Right ventricle myocardium inferior (tissue), 1 donor: ENCODE results near the gene LRRC56. TPM values are rescaled to one million over a fixed set of nuclear protein-coding genes. Genes with fewer than 3 reads are reported as not detected.

ENCODE experiments used
- ATAC-seq: fragments of 200-7000 bp; cut with Tn5 transposase; one replicate; pipeline ENCODE4 v1.9.1; 2020; ENCODE audit warnings: mild to moderate bottlenecking, moderate library complexity
- DNase-seq: peaks from one replicate; pipeline ENCODE4 v3.0.0; 2021; ENCODE audit errors: missing footprints
- intact Hi-C: fragments of 100-400 bp; cut with DNase I; formaldehyde crosslinking; loops from one replicate; pipeline ENCODE4 v1.11.0; 2022
- total RNA-seq: library from RNA; stranded (reverse); fragmentation: NEBNext Ultra II Directional; extraction: Animal tissue kit (Norgen Biotek cat#: 25700); gene quantifications from one replicate; pipeline ENCODE4 v1.2.1, GENCODE V29; 2021
- donor health status: DM: no; HTN: yes; CAD: no; lungs with severe emphysema.

The LRRC56 gene
- total RNA-seq, 1 donor from 2014 or later, result 0.16 TPM

- intact Hi-C loops, result loop anchor here (5.0 kb wide), 1 partner anchor 35 kb away; no protein-coding TSS in a partner anchor
- ATAC-seq (no peak), DNase-seq (no peak)
Observed at GRCh38 chr11:577611-577894, 40.2 kb downstream of the LRRC56 start.

DNA sequence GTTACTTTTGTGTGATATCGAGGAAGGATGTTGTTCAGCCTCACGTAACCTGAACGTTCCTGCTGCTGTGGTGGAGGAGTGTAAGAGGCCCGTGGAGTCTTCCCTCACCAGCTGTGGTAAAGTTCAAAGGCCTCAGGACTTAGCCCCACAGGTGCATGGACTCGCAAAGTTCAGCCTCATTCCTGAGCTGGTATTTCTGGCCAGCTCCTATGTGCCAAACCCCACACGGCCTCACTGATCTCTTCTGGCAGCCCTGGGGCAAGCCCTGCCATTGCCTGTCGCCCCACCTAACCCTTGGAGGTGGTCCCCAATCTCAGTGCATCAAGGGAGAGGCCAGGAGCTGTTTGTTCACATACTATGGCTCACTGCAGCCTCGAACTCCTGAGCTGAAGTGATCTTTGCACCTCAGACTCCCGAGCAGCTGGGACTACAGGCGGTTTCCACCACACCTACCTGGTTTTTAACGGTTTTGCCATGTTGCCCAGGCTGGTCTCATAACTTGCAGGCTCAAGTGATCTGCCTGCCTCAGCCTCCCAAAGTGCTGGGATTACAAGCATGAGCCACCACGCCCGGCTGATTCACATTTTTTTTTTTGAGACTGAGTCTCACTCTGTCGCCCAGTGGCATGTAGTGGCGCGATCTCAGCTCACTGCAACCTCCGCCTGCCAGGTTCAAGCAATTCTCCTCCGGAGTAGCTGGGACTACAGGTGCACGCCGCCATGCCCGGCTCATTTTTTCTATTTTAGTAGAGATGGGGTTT, 41.1 kb downstream of the LRRC56 start:
- DNase-seq (no peak), ATAC-seq (no peak)
- intact Hi-C loops, result loop anchor here (5.0 kb wide), 1 partner anchor 34 kb away; no protein-coding TSS in a partner anchor

GRCh38 chr11:579830-580601, 42.7 kb downstream of the LRRC56 start:
- no peak for DNase-seq
- intact Hi-C loops, result loop anchor here (5.0 kb wide), 1 partner anchor 32 kb away; no protein-coding TSS in a partner anchor
- no peak for ATAC-seq

DNA sequence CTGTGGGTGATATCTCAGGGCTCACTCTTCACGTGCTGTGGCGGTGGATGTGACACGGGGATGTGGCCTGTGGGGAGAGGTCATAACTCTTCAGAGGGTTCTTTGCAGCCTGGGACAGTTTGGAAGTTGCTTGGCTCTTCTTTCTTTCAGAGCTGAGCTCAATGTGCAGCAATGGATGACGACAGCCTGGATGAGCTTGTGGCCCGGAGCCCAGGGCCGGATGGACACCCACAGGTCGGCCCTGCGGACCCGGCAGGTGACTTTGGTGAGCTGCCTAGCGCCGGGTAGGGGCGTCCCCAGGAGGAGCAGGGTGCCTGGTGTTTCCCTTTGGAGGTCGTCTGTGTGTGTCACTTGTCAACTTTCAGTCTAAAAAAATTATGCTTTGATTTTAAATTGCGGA, 44.0 kb downstream of the LRRC56 start:
- ATAC-seq (no peak), DNase-seq (no peak)
- intact Hi-C loops, result no loop called here

DNA sequence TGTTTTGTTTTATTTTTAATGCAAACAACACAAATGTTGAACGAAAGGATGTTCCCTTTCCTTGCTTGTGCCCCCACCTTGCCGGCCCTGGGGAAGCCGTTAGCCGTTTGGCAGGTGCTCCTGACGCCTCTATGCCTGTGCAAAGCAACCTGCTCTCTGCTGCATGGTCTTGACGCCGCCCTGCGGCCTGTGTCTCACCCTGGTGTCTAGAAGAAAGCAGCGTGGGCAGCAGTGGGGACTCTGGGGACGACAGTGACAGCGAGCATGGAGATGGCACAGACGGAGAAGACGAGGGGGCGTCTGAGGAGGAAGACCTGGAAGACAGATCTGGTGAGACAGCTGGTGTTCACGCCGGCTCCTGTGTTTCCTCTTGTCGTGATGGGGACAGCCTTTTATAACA, 44.4 kb downstream of the LRRC56 start:
- intact Hi-C loops, result no loop called here
- no peak for ATAC-seq
- DNase-seq, result no peak

GRCh38 chr11:584287-584686, 47.0 kb downstream of the LRRC56 start:
- ATAC-seq (no peak), DNase-seq (no peak)
- intact Hi-C loops, result no loop called here

DNA sequence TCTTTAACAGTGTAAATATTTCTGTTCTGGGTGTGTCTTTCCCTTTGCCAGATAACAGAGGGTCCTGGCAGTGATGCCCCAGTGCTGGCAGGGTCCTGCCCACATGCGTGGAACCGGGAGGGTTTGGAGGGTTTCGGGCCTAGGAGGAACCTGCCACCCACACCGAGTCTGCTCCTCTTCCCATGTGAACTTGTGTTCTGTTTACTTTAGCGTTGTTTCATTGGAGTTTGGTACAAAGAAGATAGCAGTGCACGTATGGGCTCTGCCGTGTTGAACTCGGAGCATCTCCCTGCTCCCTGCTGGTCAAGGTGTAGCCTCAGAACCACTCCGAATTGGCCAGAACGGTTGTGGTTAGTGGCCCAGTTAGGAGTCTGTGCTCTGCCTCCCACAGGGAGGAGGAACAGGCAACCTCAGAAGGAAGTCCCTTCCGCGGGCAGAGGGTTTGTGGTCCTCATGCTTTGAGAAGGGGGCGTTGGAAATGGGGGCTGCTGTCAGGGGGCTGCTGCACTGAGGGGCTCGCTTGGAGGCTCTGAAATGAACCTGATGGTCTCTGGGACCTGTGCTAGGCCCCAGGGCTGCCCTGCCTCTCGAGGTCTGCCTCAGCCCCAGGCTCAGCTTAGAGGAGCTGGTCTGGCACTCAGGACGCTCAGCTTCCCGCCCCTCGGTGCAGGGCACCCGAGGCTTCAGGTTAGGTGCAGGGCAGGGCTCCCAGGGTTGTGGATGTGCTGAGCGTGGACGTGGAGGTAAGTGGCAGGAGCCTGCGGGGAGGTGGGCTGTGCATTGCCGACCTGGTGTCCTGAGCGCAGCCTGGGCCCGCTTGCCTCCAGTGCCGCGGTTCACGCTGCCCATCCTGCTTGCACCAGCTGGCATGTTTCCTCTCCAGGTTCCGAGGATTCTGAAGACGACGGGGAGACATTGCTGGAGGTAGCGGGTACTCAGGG, 49.3 kb downstream of the LRRC56 start:
- no peak for DNase-seq
- intact Hi-C loops, result no loop called here
- ATAC-seq, result no peak

DNA sequence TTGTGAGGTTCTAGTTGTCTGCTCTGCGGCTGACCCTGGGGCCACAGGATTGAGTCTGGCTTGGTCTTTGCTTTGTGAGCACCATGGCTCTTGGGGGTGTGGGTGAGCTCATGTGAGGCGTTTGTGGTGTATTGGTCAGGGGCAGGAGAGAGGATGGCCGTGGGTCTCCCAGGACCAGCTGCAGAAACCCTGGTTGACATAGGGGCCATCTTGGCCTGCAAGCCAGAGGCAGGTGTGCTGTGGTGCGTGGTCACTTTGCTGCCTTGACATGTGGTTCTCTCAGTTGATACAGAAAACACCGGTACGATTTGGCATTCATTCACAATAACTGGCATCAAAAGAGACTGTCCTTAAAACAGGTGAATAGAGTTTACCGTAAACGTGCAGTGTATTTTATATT, 50.2 kb downstream of the LRRC56 start:
- DNase-seq (no peak), ATAC-seq (no peak)
- intact Hi-C loops, result no loop called here

DNA sequence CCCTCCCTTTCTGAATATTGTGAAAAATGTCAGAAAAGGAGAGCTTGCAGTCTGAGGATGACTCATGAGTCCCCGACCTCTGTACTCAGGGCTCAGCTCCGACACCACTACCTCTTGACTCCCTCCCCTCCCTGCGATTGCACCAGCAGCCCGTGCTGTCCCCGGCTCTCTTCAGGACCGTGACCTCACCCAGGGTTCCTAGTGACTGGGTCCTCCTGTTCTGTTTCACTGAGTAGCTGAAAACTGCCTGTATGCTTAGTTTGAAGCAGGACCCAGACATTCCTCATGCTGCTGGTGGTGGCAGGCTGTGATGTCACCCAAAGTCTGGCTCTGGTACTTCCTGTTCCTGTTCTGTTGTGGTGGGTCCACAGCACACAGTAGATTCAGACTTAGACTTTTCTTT, 50.7 kb downstream of the LRRC56 start:
- intact Hi-C loops, result no loop called here
- DNase-seq, result no peak
- no peak for ATAC-seq

DNA sequence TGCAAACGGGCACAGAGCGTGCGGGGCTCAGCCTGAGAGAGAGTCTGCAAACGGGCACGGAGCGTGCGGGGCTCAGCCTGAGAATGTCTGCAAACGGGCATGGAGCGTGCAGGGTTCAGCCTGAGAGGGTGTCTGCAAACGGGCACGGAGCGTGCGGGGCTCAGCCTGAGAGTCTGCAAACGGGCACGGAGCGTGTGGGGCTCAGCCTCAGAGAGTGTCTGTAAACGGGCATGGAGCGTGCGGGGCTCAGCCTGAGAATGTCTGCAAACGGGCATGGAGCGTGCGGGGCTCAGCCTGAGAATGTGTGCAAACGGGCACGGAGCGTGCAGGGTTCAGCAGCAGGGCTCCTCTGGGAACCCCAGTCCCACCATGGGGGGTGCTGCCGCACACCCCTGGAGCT, 52.5 kb downstream of the LRRC56 start:
- DNase-seq (no peak), ATAC-seq (no peak)
- intact Hi-C loops, result no loop called here

DNA sequence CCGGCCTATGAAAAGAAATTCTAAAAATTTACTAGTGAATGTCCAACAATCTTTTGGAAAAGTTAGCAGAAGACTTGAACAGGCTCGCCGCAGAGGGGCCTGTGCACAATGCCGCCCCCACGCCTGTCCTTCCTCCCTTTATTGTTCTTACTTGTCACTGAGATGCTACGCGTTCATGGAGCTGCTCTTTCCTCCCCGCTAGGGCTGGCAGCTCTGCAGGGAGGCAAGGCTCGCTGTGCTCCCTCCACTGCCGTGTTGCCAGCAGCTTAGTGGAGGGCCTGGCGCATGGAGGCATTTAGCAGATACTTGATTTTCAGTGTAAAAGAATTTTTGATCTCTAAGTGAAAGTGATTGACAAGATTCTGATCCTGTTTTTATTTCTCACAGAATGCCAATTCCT, 53.7 kb downstream of the LRRC56 start:
- intact Hi-C loops, result no loop called here
- ATAC-seq (no peak), DNase-seq (no peak)

DNA sequence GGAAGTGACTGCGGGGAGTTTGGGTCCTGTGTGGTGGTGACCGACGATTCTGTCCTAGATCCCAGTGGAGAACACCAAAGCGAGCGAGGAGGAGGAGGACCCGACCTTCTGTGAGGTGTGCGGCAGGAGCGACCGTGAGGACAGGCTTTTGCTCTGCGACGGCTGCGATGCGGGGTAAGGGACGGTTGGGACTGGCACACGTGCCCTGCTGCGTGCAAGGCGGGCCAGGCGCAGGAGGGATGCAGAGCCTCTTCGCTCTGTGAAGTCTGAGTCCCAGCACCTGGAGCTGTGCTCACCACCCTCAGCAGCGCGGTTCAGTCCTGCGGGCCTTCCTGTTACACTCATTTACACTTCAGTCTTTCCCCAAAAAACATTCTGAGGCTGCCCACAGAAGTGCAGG, 55.2 kb downstream of the LRRC56 start:
- DNase-seq (no peak), ATAC-seq (no peak)
- intact Hi-C loops, result no loop called here

GRCh38 chr11:592918-593317, 55.6 kb downstream of the LRRC56 start:
- ATAC-seq (no peak), DNase-seq (no peak)
- intact Hi-C loops, result no loop called here

GRCh38 chr11:593347-593746, 56.0 kb downstream of the LRRC56 start:
- intact Hi-C loops, result no loop called here
- ATAC-seq (no peak), DNase-seq (no peak)

GRCh38 chr11:595400-595799, 58.1 kb downstream of the LRRC56 start:
- DNase-seq (no peak), ATAC-seq (no peak)
- intact Hi-C loops, result no loop called here

DNA sequence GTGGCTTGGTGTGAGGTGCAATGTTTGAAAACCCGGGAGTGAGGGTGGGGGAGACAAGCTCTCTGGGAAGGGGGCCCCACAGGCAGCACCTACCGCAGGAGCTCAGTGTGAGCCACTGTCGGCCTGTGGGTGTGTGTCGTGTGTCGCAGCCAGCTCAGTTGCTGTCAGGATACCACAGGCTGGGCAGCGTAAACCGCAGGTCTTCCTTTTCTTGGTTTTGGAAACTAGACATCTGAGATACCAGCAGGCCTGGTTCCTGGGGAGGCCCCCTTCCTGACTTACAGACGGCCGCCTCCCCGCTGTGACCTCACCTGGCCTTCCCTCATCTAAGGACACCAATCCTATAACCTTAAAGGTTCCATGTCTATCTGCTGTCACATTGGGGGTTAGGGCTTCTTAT, 59.0 kb downstream of the LRRC56 start:
- intact Hi-C loops, result no loop called here
- ATAC-seq (no peak), DNase-seq (no peak)

DNA sequence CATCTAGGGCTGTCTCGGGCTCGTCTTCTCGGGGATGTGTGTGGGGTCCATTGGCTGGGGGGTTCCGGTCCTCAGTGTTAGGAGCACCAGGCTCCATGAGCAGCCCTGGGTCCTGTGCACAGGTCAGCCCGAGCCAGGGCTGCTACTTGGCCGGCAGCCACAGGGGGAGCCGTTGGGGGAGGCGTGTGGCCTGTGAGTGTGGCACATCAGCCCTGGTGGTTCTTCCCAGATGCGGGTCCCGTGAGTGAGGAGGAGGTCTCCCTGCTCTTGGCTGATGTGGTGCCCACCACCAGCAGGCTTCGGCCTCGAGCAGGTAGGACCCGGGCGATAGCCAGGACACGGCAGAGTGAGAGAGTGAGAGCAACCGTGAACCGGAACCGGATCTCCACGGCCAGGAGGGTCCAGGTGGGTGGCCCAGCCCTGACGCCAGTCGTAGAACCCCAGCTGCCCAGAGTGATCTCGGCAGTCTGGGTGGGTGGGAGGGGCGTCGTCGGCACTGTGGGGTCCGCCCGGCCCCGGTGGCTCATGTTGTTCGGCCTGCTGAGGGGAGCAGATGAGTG, 59.9 kb downstream of the LRRC56 start:
- DNase-seq (no peak), ATAC-seq (no peak)
- intact Hi-C loops, result no loop called here

DNA sequence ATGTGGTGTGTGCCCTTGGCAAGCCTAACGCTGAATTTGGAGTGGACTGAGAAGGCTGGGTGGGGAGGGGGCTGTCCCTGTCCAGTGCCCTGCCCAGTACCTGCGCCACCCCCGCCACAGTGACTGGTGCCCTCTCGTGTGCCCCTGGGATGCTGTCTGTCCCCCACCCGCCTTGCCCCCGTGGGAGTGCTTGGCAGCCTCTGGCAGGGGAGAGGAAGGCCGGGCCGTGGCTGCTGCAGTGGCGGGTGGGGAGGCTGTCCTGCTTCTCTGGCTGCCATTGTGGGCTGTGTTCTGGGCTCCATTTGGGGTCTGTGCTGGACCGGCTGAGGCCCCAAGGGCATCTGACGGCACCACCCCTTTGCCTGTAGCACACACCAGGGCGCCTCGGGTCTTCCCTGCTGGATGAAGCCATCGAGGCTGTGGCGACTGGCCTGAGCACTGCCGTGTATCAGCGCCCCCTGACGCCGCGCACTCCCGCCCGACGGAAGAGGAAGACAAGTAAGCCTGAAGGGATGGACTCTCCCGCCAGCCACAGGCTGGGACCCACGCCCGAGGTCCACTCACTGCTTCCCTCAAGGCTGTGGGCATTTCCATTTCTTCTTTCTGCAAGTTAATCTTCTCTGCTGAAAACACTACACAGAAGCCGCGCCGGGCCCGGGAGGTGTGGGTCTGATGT, 60.8 kb downstream of the LRRC56 start:
- ATAC-seq, result no peak
- intact Hi-C loops, result no loop called here
- DNase-seq, result no peak
